Stomach (tissue), 9 donors: ENCODE measurements around the gene CHD6. TPM values are rescaled to one million over a fixed set of nuclear protein-coding genes. Genes with fewer than 3 reads are reported as not detected.

Experiments
- DNase-seq, 2 donors: peaks; one replicate each; pipeline versions ENCODE4 v3.0.0 to v3.0.0-alpha.2; 2013 to 2019
- H3K27ac ChIP-seq, 5 donors: fragments of 200-600 bp in 4 of 5; sonication (generic) in 4 of 5; one replicate each; pipeline ENCODE4 v1.5.1; 2013 to 2019; ENCODE audit warnings: mild to moderate bottlenecking in 1 of 5, moderate library complexity in 1 of 5
- H3K27me3 ChIP-seq, 3 donors: fragments of 200-600 bp; sonication (generic); one replicate each; pipeline ENCODE4 v1.5.1; 2017 to 2019; ENCODE audit warnings: mixed run types in 1 of 3
- H3K36me3 ChIP-seq, 4 donors: fragments of 200-600 bp; sonication (generic); 1 replicate in 3 of 4; 2 replicates in 1 of 4; pipeline ENCODE4 v1.5.1; 2016 to 2019
- H3K4me1 ChIP-seq, 4 donors: fragments of 200-600 bp; sonication (generic); one replicate each; pipeline ENCODE4 v1.5.1; 2016 to 2019
- H3K4me3 ChIP-seq, 4 donors: fragments of 200-600 bp; sonication (generic) in 3 of 4; one replicate each; pipeline ENCODE4 v1.5.1; 2016 to 2019; ENCODE audit warnings: mild to moderate bottlenecking in 1 of 4
- H3K9me3 ChIP-seq, 4 donors: fragments of 200-600 bp; sonication (generic); one replicate each; pipeline ENCODE4 v1.5.1; 2016 to 2019
- EP300 ChIP-seq: sonication (generic); formaldehyde crosslinking; IDR thresholded peaks from one replicate; pipeline ENCODE4 v1.6.1; 2017; ENCODE audit warnings: antibody characterized with exemption
- POLR2A ChIP-seq, 4 donors: fragments of 450-650 bp; IDR thresholded peaks; one replicate each; pipeline ENCODE4 v1.6.1; 2016; ENCODE audit warnings: antibody characterized with exemption in 4 of 4, control low read depth in 2 of 4, mild to moderate bottlenecking in 1 of 4, moderate library complexity in 1 of 4
- POLR2AphosphoS5 ChIP-seq, 3 donors: sonication (generic); formaldehyde crosslinking; IDR thresholded peaks; one replicate each; pipeline ENCODE4 v1.6.1; 2016; ENCODE audit warnings: antibody characterized with exemption in 3 of 3
- WGBS, 5 donors: extraction: QIAGEN DNeasy Blood & Tissue Kit in 3 of 5; methylation state at CpG; one replicate each; pipeline versions ENCODE4 v1.1.5 to v1.1.7; 2013 to 2018; 5-methylcytosine and 5-hydroxymethylcytosine counted together
- intact Hi-C: fragments of 100-400 bp; cut with DNase I; formaldehyde crosslinking; loops from one replicate; pipeline ENCODE4 v1.15.1; 2023; ENCODE audit warnings: low total_unique reads
- polyA plus RNA-seq, 3 donors: library from polyadenylated mRNA; stranded (reverse); fragments of 200-250 nt; gene quantifications; one replicate each; pipeline ENCODE4 v1.2.3, GENCODE V29; 2013
- total RNA-seq, 5 donors: library from RNA; depleted of rRNA; stranded (reverse); fragments of >200 nt; gene quantifications; one replicate each; pipeline versions ENCODE4 v1.1.0 to v1.2.3, GENCODE V29; 2014 to 2016
- TF ChIP-seq, protein P1 (sequence below), 7 experiments: fragments of 450-650 bp in 4 of 7; fragments of 200-600 bp in 3 of 7; sonication (generic) in 3 of 7; IDR thresholded peaks; one replicate each; pipeline ENCODE4 v1.5.1; 2016 to 2019; ENCODE audit warnings: antibody characterized with exemption in 7 of 7, control low read depth in 2 of 7, mild to moderate bottlenecking in 1 of 7
- donor health status: healthy with polysubstance abuse.
- donor health status: Bipolar disorder and iron deficiency.
- donor health status: healthy.

CHD6 gene
- total and polyA plus RNA-seq, 8 donors: 4.4 to 84.6 (median 47.5) TPM

DNA sequence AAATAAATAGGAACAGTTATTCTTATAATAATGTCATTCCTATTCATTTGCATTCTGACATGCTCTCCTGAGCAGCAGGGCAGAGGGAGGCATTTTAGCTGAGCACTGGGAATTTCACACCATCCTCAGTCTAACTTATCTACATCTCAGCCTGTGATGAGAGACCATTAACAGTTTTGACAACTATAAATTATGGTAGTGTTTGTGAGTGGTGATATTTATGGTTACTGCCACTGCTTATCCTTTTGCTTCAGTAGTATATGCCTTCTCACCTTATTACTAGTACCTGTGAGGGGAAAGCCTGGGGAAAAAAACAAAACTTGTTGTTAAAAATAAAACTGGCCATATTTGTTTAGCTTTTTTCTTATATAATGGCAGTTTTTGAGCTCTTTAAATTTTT, 17.0 kb upstream of the CHD6 start:
- Histone ChIP-seq H3K27ac (no peak overlapping the region), H3K27me3 (no peaks in the 10 kb centered on the region), H3K9me3 (no peaks in the 10 kb centered on the region), H3K4me1 (no peaks in the 10 kb centered on the region), H3K4me3 (no peak overlapping the region), H3K36me3 (no peaks in the 10 kb centered on the region)
- TF ChIP-seq POLR2AphosphoS5 (IDR thresholded peaks at IDR 0.05): no peak
- TF ChIP-seq, protein P1, sequence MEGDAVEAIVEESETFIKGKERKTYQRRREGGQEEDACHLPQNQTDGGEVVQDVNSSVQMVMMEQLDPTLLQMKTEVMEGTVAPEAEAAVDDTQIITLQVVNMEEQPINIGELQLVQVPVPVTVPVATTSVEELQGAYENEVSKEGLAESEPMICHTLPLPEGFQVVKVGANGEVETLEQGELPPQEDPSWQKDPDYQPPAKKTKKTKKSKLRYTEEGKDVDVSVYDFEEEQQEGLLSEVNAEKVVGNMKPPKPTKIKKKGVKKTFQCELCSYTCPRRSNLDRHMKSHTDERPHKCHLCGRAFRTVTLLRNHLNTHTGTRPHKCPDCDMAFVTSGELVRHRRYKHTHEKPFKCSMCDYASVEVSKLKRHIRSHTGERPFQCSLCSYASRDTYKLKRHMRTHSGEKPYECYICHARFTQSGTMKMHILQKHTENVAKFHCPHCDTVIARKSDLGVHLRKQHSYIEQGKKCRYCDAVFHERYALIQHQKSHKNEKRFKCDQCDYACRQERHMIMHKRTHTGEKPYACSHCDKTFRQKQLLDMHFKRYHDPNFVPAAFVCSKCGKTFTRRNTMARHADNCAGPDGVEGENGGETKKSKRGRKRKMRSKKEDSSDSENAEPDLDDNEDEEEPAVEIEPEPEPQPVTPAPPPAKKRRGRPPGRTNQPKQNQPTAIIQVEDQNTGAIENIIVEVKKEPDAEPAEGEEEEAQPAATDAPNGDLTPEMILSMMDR (IDR thresholded peaks at IDR 0.05): no peak
- TF ChIP-seq EP300: no peak
- TF ChIP-seq POLR2A (IDR thresholded peaks at IDR 0.05): no peak
- intact Hi-C loops: no loop called here
- no peak for DNase-seq

DNA sequence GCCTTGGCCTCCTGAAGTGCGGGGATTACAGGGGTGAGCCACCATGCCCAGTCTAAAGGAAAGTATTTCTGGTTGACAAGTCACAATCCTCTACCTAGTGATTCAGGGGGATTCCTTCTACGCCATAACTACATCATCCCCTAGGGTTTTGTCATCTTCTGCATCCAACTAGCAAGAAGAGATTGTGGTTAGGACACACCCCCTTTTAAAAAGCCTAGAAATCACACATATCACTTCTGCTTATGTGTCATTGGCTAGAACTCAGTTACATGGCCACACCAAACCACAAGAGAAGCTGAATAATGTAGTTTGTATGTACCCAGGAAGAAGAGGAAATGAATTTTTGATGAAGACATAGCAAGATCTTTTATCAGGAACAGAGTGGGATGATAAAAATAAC, 14.7 kb upstream of the CHD6 start:
- Histone ChIP-seq H3K36me3 (no peaks in the 10 kb centered on the region), H3K4me1 (no peaks in the 10 kb centered on the region), H3K4me3 (no peak overlapping the region), H3K27ac (no peak overlapping the region), H3K9me3 (no peaks in the 10 kb centered on the region), H3K27me3 (no peaks in the 10 kb centered on the region)
- intact Hi-C loops: no loop called here
- WGBS, 5 donors: 83 to 100% (median 89%) methylated on average over 2 of the region's 2 CpGs
- no peak for DNase-seq
- TF ChIP-seq POLR2AphosphoS5 (IDR thresholded peaks at IDR 0.05): no peak
- TF ChIP-seq, protein P1 (IDR thresholded peaks at IDR 0.05): no peak
- TF ChIP-seq POLR2A (IDR thresholded peaks at IDR 0.05): no peak
- no peak for TF ChIP-seq EP300

DNA sequence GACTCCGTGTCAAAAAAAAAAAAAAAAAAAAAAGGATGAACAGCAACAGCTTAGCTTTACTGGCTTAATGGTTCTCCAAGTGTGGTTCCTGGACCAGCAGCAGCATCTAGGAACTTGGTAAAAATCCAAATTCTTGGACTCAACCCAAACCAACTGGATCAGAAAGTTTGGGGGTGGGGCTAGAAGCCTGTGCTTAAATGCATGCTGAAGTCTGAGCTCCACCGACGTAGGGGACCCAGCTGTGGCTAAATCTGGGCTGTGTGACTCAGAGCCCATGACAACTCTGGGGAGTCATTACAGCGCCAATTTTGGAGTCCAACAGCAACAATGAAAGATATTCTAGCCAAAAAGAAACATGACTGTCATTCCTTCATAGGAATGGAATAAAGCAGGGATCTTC, 13.6 kb upstream of the CHD6 start:
- H3K27ac ChIP-seq: no peak overlapping the region
- DNase-seq: no peak
- no peaks in the 10 kb centered on the region for H3K4me1 ChIP-seq
- TF ChIP-seq POLR2A (IDR thresholded peaks at IDR 0.05): no peak
- TF ChIP-seq EP300: no peak
- TF ChIP-seq, protein P1 (IDR thresholded peaks at IDR 0.05): no peak
- no peak for TF ChIP-seq POLR2AphosphoS5 (IDR thresholded peaks at IDR 0.05)
- no peaks in the 10 kb centered on the region for H3K36me3 ChIP-seq
- no peaks in the 10 kb centered on the region for H3K27me3 ChIP-seq
- H3K4me3 ChIP-seq: no peak overlapping the region
- H3K9me3 ChIP-seq: no peaks in the 10 kb centered on the region
- intact Hi-C loops: no loop called here
- 53 to 77% (median 66%) methylated on average over 4 of the region's 4 CpGs for WGBS, 5 donors

DNA sequence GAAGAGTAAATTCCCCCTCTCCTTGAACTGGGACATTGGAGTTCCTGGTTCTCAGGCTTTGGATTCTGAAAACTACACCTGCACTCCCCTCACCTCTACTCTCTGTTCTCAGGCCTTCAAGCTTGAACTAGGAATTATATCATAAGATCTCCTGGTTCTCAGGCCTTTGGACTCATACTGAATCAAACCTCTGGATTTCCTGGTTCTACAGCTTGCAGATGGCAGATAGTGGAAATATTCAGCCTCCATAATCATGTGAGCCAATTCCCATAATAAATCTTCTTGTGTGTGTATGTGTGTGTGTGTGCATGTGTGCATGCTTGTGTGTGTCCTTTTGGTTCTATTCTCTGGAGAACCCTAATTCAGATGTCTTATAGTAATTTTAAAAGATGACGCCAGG, 12.7 kb upstream of the CHD6 start:
- Histone ChIP-seq H3K4me3 (no peak overlapping the region), H3K27me3 (no peaks in the 10 kb centered on the region), H3K4me1 (no peaks in the 10 kb centered on the region), H3K36me3 (no peaks in the 10 kb centered on the region), H3K9me3 (no peaks in the 10 kb centered on the region), H3K27ac (no peak overlapping the region)
- TF ChIP-seq, protein P1 (IDR thresholded peaks at IDR 0.05): no peak
- TF ChIP-seq EP300 (no peak), POLR2A (IDR thresholded peaks at IDR 0.05) (no peak), POLR2AphosphoS5 (IDR thresholded peaks at IDR 0.05) (no peak)
- no peak for DNase-seq
- WGBS, 5 donors: 92 to 100% (median 93%) methylated on average over 1 of the region's 1 CpG
- intact Hi-C loops: no loop called here
